ENCODE results near the gene CDH4. TPM values are rescaled to one million over a fixed set of nuclear protein-coding genes. Genes with fewer than 3 reads are reported as not detected.

The CDH4 gene
- total and polyA plus RNA-seq, 9 of the 15 experiments (the other 6 are each of a cell fraction or from before 2014, with no cell fraction given): 0.04 TPM; not detected in 8

- Histone ChIP-seq H4K20me1 (replicated peaks; ENCODE audit: control insufficient read depth, insufficient read depth, low read length) (peaks cover 5% of the 10 kb centered on the region; the same call in 1 of the 2 replicates), H3K4me1 (replicated peaks in 1 of 2; ENCODE audit: control insufficient read depth in 2 of 2, insufficient read depth in 2 of 2, low read length in 2 of 2) (no peaks in the 10 kb centered on the region), H3K27ac (ENCODE audit: extremely low read depth, low read depth, low read length) (no peak overlapping the region), H3K9me3 (replicated peaks; ENCODE audit: control insufficient read depth, insufficient read depth, low read depth, low read length) (no peaks in the 10 kb centered on the region), H3K79me2 (ENCODE audit: control insufficient read depth, insufficient read depth, low read length) (no peaks in the 10 kb centered on the region), H3K4me3 (no peak overlapping the region), H3K36me3 (ENCODE audit: control insufficient read depth, insufficient read depth, low read length) (no peaks in the 10 kb centered on the region), H2AFZ (ENCODE audit: low read depth, low read length) (no peak overlapping the region), H3K27me3 (ENCODE audit: control insufficient read depth in 2 of 2, insufficient read depth in 2 of 2, low read length in 2 of 2) (peaks cover 0 to 25% of the 10 kb centered on the region in 2 experiments; a peak in 2 of 5 replicates), H3K4me2 (ENCODE audit: insufficient read depth, low read length) (no peak overlapping the region), H3K9ac (ENCODE audit: insufficient read depth in 1 of 2, low read depth in 2 of 2, low read length in 2 of 2) (no peak overlapping the region), H3K9me1 (ENCODE audit: control insufficient read depth, insufficient read depth, low read length) (no peaks in the 10 kb centered on the region)
- ATAC-seq: no peak
- no peak for FAIRE-seq
- ChIA-PET POLR2A (no interaction called here), CTCF (ENCODE audit: low intra/inter-chr PET ratio) (no interaction called here)
- BruUV-seq (replicated peaks): no TSS peak
- in situ Hi-C loops (cut with MboI) (no loop called here), intact Hi-C loops (cut with micrococcal nuclease) (no loop called here)
- WGBS (ENCODE audit: insufficient coverage, low coverage, missing lambda C conversion rate): 2% methylated on average over 12 of the region's 12 CpGs
- DNase-seq (ENCODE audit: extremely low read depth in 1 of 4, low spot score in 3 of 4): no peak
- TF ChIP-seq TRIM28 (IDR thresholded peaks at IDR 0.05): no peak
- no peak for TF ChIP-seq TCFL5 (CRISPR knock-in tag; conservative IDR thresholded peaks at IDR 0.05)
- TF ChIP-seq RREB1 (CRISPR knock-in tag; IDR thresholded peaks at IDR 0.05): no peak
- TF ChIP-seq E2F6 (IDR thresholded peaks at IDR 0.05; ENCODE audit: borderline replicate concordance in 1 of 2, extremely low read depth in 1 of 2, insufficient read depth in 1 of 2, insufficient read length in 1 of 2, low read depth in 1 of 2, low read length in 1 of 2, poor library complexity in 1 of 2, severe bottlenecking in 1 of 2): no peak
- TF ChIP-seq GABPA (tag; conservative IDR thresholded peaks at IDR 0.05; ENCODE audit: low read depth): no peak
These were observed 501.4 kb downstream of the CDH4 start for GRCh38 chr20:61753316-61753942.
